Sigmoid colon (tissue), 7 donors: ENCODE data around the gene GNLY. TPM values are rescaled to one million over a fixed set of nuclear protein-coding genes. Genes with fewer than 3 reads are reported as not detected.
"Not testable (repeated sequence)": the region's sequence is repeated elsewhere in the genome, so short reads cannot be mapped to it uniquely, and the experiment has no call there.

Experiments used
- DNase-seq: peaks from one replicate; pipeline ENCODE4 v3.0.0-alpha.2; 2019
- H3K27ac ChIP-seq, 4 donors: fragments of 200-600 bp; sonication (generic); one replicate each; pipeline ENCODE4 v1.5.1; 2016 to 2019; ENCODE audit warnings: mild to moderate bottlenecking in 1 of 4
- H3K27me3 ChIP-seq, 3 donors: fragments of 200-600 bp; sonication (generic); one replicate each; pipeline ENCODE4 v1.5.1; 2019; ENCODE audit warnings: mild to moderate bottlenecking in 1 of 3
- H3K36me3 ChIP-seq, 4 donors: fragments of 200-600 bp; sonication (generic); one replicate each; pipeline ENCODE4 v1.5.1; 2016 to 2019
- H3K4me1 ChIP-seq, 4 donors: fragments of 200-600 bp; sonication (generic); one replicate each; pipeline ENCODE4 v1.5.1; 2017 to 2019
- H3K4me3 ChIP-seq, 4 donors: fragments of 200-600 bp; sonication (generic); one replicate each; pipeline ENCODE4 v1.5.1; 2017 to 2019; ENCODE audit warnings: mild to moderate bottlenecking in 2 of 4, moderate library complexity in 1 of 4
- H3K9me3 ChIP-seq, 4 donors: fragments of 200-600 bp in 3 of 4; sonication (generic) in 3 of 4; one replicate each; pipeline versions ENCODE4 v1.5.1 to v1.6.1; 2013 to 2019
- CTCF ChIP-seq, 4 experiments: fragments of 450-650 bp in 3 of 4; fragments of 200-600 bp in 1 of 4; IDR thresholded peaks; one replicate each; pipeline ENCODE4 v1.5.1; 2016 to 2019; ENCODE audit warnings: antibody characterized with exemption in 4 of 4, mild to moderate bottlenecking in 3 of 4, moderate library complexity in 2 of 4
- EP300 ChIP-seq, 4 donors: sonication (generic); formaldehyde crosslinking; IDR thresholded peaks; one replicate each; pipeline ENCODE4 v1.6.1; 2017; ENCODE audit warnings: antibody characterized with exemption in 4 of 4
- POLR2A ChIP-seq, 2 donors: fragments of 450-650 bp; IDR thresholded peaks; one replicate each; pipeline ENCODE4 v1.6.1; 2016; ENCODE audit warnings: antibody characterized with exemption in 2 of 2, mild to moderate bottlenecking in 2 of 2, moderate library complexity in 2 of 2
- POLR2AphosphoS5 ChIP-seq, 4 donors: sonication (generic); formaldehyde crosslinking; IDR thresholded peaks; one replicate each; pipeline ENCODE4 v1.6.1; 2017; ENCODE audit warnings: antibody characterized with exemption in 4 of 4
- WGBS, 2 donors: extraction: QIAGEN DNeasy Blood & Tissue Kit; methylation state at CpG; one replicate each; pipeline ENCODE4 v1.1.7; 2013; 5-methylcytosine and 5-hydroxymethylcytosine counted together
- intact Hi-C: fragments of 100-400 bp; cut with DNase I; formaldehyde crosslinking; loops from one replicate; pipeline ENCODE4 v1.15.1; 2023
- polyA plus RNA-seq, 3 donors: library from polyadenylated mRNA; stranded (reverse); fragments of 200-250 nt; gene quantifications; one replicate each; pipeline ENCODE4 v1.2.3, GENCODE V29; 2013
- total RNA-seq, 4 donors: library from RNA; depleted of rRNA; stranded (reverse); fragments of >200 nt; gene quantifications; one replicate each; pipeline ENCODE4 v1.1.0, GENCODE V29; 2016
- donor health status: healthy with polysubstance abuse.
- donor health status: Bipolar disorder and iron deficiency.
- donor health status: healthy.

GNLY gene
- total and polyA plus RNA-seq, 7 donors = 1.6 to 13.9 (median 3.3) TPM; not detected in 3

- Histone ChIP-seq H3K36me3 (no peaks in the 10 kb centered on the region), H3K4me3 (no peak within 1 kb of the TSS), H3K27ac (no peak within 1 kb of the TSS), H3K27me3 (no peaks in the 10 kb centered on the region), H3K9me3 (no peaks in the 10 kb centered on the region), H3K4me1 (no peaks in the 10 kb centered on the region)
- intact Hi-C loops = no loop called here
- WGBS, 2 donors = 72 to 84% methylated on average over 5 of the region's 5 CpGs
- TF ChIP-seq EP300 (IDR thresholded peaks at IDR 0.05) (no peak), POLR2AphosphoS5 (IDR thresholded peaks at IDR 0.05) (no peak), CTCF (IDR thresholded peaks at IDR 0.05) (no peak), POLR2A (IDR thresholded peaks at IDR 0.05) (no peak)
- DNase-seq = peak; percentile 46
Measured at GRCh38 chr2:85668009-85668856, 25.9 kb upstream of the GNLY start, which contains the start of gene SFTPB. Gene SFTPB (minus strand): TSS chr2:85668199. CDS start chr2:85668183, 16 bp downstream.

- Histone ChIP-seq H3K4me3 (no peak overlapping the region), H3K27ac (no peak overlapping the region), H3K4me1 (no peaks in the 10 kb centered on the region), H3K9me3 (no peaks in the 10 kb centered on the region), H3K27me3 (no peaks in the 10 kb centered on the region), H3K36me3 (no peaks in the 10 kb centered on the region)
- WGBS, 2 donors = 81 to 90% methylated on average over 3 of the region's 3 CpGs
- no peak for TF ChIP-seq POLR2AphosphoS5 (IDR thresholded peaks at IDR 0.05)
- TF ChIP-seq EP300 (IDR thresholded peaks at IDR 0.05) = no peak
- TF ChIP-seq CTCF (IDR thresholded peaks at IDR 0.05) = no peak
- TF ChIP-seq POLR2A (IDR thresholded peaks at IDR 0.05) = no peak
- intact Hi-C loops = no loop called here
- DNase-seq = peak; percentile 30
Measured at GRCh38 chr2:85668857-85669142, 25.4 kb upstream of the GNLY start.

- intact Hi-C loops = no loop called here
- H3K9me3 ChIP-seq = no peaks in the 10 kb centered on the region
- H3K27ac ChIP-seq = no peak overlapping the region
- no peaks in the 10 kb centered on the region for H3K4me1 ChIP-seq
- no peak overlapping the region for H3K4me3 ChIP-seq
- no peaks in the 10 kb centered on the region for H3K27me3 ChIP-seq
- 65 to 71% methylated on average over 5 of the region's 5 CpGs for WGBS, 2 donors
- H3K36me3 ChIP-seq = no peaks in the 10 kb centered on the region
- TF ChIP-seq POLR2A (IDR thresholded peaks at IDR 0.05) (no peak), EP300 (IDR thresholded peaks at IDR 0.05) (no peak), CTCF (IDR thresholded peaks at IDR 0.05) (no peak), POLR2AphosphoS5 (IDR thresholded peaks at IDR 0.05) (no peak)
- DNase-seq = peak; percentile 30
Measured at GRCh38 chr2:85669549-85669948, 24.6 kb upstream of the GNLY start.

- intact Hi-C loops, H3K4me1 ChIP-seq, H3K27ac ChIP-seq, H3K36me3 ChIP-seq, H3K9me3 ChIP-seq, H3K27me3 ChIP-seq, H3K4me3 ChIP-seq: not testable (repeated sequence)
- 89 to 94% methylated on average over 13 of the region's 13 CpGs for WGBS, 2 donors
- DNase-seq = peak; percentile 34
Measured at GRCh38 chr2:85670416-85670815, 23.7 kb upstream of the GNLY start.

- no peaks in the 10 kb centered on the region for H3K27me3 ChIP-seq
- no peaks in the 10 kb centered on the region for H3K9me3 ChIP-seq
- no peak for TF ChIP-seq EP300 (IDR thresholded peaks at IDR 0.05)
- TF ChIP-seq POLR2AphosphoS5 (IDR thresholded peaks at IDR 0.05) = no peak
- TF ChIP-seq CTCF (IDR thresholded peaks at IDR 0.05) = no peak
- no peak for TF ChIP-seq POLR2A (IDR thresholded peaks at IDR 0.05)
- H3K27ac ChIP-seq = no peak overlapping the region
- no peak overlapping the region for H3K4me3 ChIP-seq
- peak; percentile 46 for DNase-seq
- no peaks in the 10 kb centered on the region for H3K36me3 ChIP-seq
- no peaks in the 10 kb centered on the region for H3K4me1 ChIP-seq
- intact Hi-C loops = no loop called here
- WGBS, 2 donors = 72 to 73% methylated on average over 9 of the region's 9 CpGs
Measured at GRCh38 chr2:85672456-85672855, 21.7 kb upstream of the GNLY start.
